AG09319 (cell line): Measurements from ENCODE around the gene BPIFB3.

Experiments
- DNase-seq: peaks from one replicate; pipeline ENCODE4 v3.0.0-alpha.2; 2010; ENCODE audit warnings: low read depth; ENCODE audit errors: extremely low read depth
- TF ChIP-seq, protein P1 (sequence below): IDR thresholded peaks from 2 replicates; pipeline ENCODE4 v1.5.1; 2011; ENCODE audit warnings: low read depth, mild to moderate bottlenecking, inconsistent platforms, low read length, moderate library complexity

The BPIFB3 gene

DNA sequence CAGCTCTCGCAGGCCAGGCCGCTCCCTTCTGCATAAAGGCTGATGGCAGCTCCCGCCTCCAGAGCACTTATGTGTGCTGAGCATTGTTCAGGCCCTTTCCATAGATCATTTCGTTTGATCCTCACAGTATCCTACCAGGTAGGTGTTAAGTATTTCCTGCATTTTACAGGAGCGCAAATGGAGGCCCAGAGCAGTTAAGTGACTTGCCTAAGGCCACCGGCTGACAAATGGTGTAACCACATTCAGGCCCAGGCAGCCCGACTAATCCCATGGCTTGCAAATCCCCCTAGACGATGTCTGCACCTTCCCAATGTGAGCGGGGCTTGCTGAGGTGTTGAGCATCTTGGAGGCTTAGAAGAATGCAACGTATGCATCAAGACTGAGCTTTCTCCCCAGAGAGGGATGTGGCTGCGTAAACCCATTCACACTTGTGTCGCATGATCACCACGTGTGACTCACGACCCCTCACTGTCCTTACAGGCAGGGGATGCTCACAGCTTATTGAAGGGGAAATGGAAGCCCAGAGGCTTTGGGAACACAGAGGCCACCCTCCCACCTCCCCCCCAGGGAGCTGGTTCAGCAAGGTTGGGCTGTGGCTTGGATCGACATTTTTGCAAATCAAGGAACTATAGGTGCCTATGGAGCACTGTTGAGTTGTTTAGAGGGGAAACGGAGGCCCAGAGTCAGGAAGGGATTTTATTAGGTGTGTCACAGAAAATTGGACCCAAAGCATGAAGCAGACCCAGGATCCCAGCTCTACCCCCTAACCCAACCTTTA is 39.2 kb upstream of the BPIFB3 start:
- TF ChIP-seq, protein P1, sequence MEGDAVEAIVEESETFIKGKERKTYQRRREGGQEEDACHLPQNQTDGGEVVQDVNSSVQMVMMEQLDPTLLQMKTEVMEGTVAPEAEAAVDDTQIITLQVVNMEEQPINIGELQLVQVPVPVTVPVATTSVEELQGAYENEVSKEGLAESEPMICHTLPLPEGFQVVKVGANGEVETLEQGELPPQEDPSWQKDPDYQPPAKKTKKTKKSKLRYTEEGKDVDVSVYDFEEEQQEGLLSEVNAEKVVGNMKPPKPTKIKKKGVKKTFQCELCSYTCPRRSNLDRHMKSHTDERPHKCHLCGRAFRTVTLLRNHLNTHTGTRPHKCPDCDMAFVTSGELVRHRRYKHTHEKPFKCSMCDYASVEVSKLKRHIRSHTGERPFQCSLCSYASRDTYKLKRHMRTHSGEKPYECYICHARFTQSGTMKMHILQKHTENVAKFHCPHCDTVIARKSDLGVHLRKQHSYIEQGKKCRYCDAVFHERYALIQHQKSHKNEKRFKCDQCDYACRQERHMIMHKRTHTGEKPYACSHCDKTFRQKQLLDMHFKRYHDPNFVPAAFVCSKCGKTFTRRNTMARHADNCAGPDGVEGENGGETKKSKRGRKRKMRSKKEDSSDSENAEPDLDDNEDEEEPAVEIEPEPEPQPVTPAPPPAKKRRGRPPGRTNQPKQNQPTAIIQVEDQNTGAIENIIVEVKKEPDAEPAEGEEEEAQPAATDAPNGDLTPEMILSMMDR: no peak

GRCh38 chr20:33015114-33015484 is 38.6 kb upstream of the BPIFB3 start:
- TF ChIP-seq, protein P1: no peak
- no peak for DNase-seq

More for the DNA sequence above, 39.2 kb upstream of the BPIFB3 start:
- no peak for DNase-seq

- no peak for DNase-seq
Measured at GRCh38 chr20:33015700-33016580, 37.8 kb upstream of the BPIFB3 start.

DNA sequence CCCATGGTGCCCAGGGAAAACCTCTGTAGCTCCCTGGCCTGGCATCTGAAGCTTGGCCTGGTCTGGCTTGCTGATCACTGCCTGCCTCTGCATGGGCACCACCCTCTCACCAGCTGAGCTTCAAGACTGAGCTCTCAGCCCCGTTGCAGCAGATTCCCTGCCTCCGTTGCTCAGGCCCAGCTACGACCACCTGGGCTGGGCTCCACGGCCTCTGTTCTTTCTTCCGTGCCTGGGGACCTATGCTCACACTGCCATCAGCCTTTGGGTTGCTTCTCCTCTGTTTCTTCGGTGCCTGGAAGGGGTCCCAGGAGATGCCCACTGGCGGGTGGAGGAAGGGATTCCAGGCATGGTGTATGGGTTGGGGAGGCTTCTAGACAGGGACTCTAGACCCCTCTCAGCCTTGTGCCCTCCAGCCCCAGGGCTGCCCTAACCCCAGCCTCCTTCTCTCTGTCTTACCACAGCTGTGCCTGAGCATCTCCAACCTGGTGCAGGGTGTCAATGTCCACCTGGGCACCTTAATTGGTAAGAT is 37.1 kb upstream of the BPIFB3 start:
- DNase-seq: no peak
- TF ChIP-seq, protein P1: no peak

More at GRCh38 chr20:33015700-33016580, 37.8 kb upstream of the BPIFB3 start:
- TF ChIP-seq, protein P1: no peak

GRCh38 chr20:33017542-33017941 is 36.2 kb upstream of the BPIFB3 start:
- TF ChIP-seq, protein P1: no peak
- DNase-seq: no peak

- TF ChIP-seq, protein P1: no peak
- DNase-seq: no peak
Measured at GRCh38 chr20:33018169-33018931, 35.4 kb upstream of the BPIFB3 start.
